Endothelial cell of umbilical vein (primary cell): ENCODE data around the gene RILPL1. TPM values are rescaled to one million over a fixed set of nuclear protein-coding genes. Genes with fewer than 3 reads are reported as not detected.
"Not testable (repeated sequence)": the region's sequence is repeated elsewhere in the genome, so short reads cannot be mapped to it uniquely, and the experiment has no call there.

ENCODE experiments used
- BruUV-seq: library from RNA; stranded (reverse); fragments of 400-500 nt; replicated peaks from 2 replicates; lab custom pipeline; 2021; lab: Mats Ljungman, UMichigan
- CTCF ChIA-PET: fragments of 300-600, 350-600 bp; sonication (Branson Sonifier 250); formaldehyde crosslinking; loops from one replicate; lab custom pipeline; 2021; ENCODE audit warnings: antibody characterized with exemption, inconsistent platforms; lab: Charles Lee
- POLR2A ChIA-PET: fragments of 300-600, 350-600 bp; sonication (Branson Sonifier 250); formaldehyde crosslinking; loops from one replicate; lab custom pipeline; 2021; ENCODE audit warnings: antibody characterized with exemption, inconsistent platforms; lab: Charles Lee
- DNase-seq: peaks from one replicate; pipeline ENCODE4 v3.0.0-alpha.2; 2011; ENCODE audit warnings: low read depth, low spot score
- FAIRE-seq: peaks from 2 replicates; lab custom pipeline; 2011; peaks lifted over from hg19 to GRCh38; lab: Jason Lieb, UNC
- H2AFZ ChIP-seq: 2 replicates; pipeline ENCODE4 v1.6.0; 2012; ENCODE audit warnings: low read depth, low read length, control low read depth, inconsistent platforms
- H3K27ac ChIP-seq: 2 replicates; pipeline ENCODE4 v1.5.1; 2011; ENCODE audit warnings: low read depth, mild to moderate bottlenecking, control low read depth, low read length, moderate library complexity; ENCODE audit not compliant: insufficient read depth
- H3K27me3 ChIP-seq, 2 experiments: 2 replicates each; pipeline versions ENCODE4 v1.6.0 to v1.6.1; 2011; ENCODE audit warnings: low read length in 2 of 2, mixed read lengths in 1 of 2; ENCODE audit not compliant: control insufficient read depth in 2 of 2, insufficient read depth in 2 of 2
- H3K36me3 ChIP-seq, 2 experiments: 2 replicates in 1 of 2; 3 replicates in 1 of 2; pipeline ENCODE4 v1.5.1; 2011; ENCODE audit warnings: low read length in 2 of 2, mild to moderate bottlenecking in 1 of 2, moderate library complexity in 1 of 2; ENCODE audit not compliant: control insufficient read depth in 2 of 2, insufficient read depth in 2 of 2; ENCODE audit errors: extremely low read depth in 1 of 2
- H3K4me1 ChIP-seq: 3 replicates; pipeline ENCODE4 v1.5.1; 2011; ENCODE audit warnings: mild to moderate bottlenecking, low read length; ENCODE audit not compliant: control insufficient read depth, insufficient read depth; ENCODE audit errors: extremely low read depth
- H3K4me2 ChIP-seq: 2 replicates; pipeline ENCODE4 v1.6.1; 2011; ENCODE audit warnings: low read length, control low read depth, mixed read lengths; ENCODE audit not compliant: insufficient read depth
- H3K4me3 ChIP-seq, 3 experiments: fragments of 200-600 bp in 1 of 3; sonication (generic), shearing (Covaris generic) in 1 of 3; replicated peaks in 1 of 3; 2 replicates each; pipeline ENCODE4 v1.5.1; 2011 to 2016; ENCODE audit warnings: control low read depth in 3 of 3, low read length in 3 of 3, mild to moderate bottlenecking in 2 of 3, inconsistent platforms in 1 of 3, low read depth in 1 of 3, moderate library complexity in 1 of 3; ENCODE audit not compliant: insufficient read depth in 1 of 3
- H3K79me2 ChIP-seq: 2 replicates; pipeline ENCODE4 v1.6.0; 2012; ENCODE audit warnings: low read length, inconsistent platforms; ENCODE audit not compliant: control insufficient read depth, insufficient read depth
- H3K9ac ChIP-seq: replicated peaks from 2 replicates; pipeline ENCODE3; 2011; ENCODE audit warnings: low read length, control low read depth; ENCODE audit not compliant: insufficient read depth; ENCODE audit errors: extremely low read depth
- H3K9me1 ChIP-seq: replicated peaks from 3 replicates; pipeline ENCODE4 v1.6.0; 2011; ENCODE audit warnings: mild to moderate bottlenecking, low read length; ENCODE audit not compliant: control insufficient read depth, insufficient read depth; ENCODE audit errors: extremely low read depth
- H3K9me3 ChIP-seq: replicated peaks from 2 replicates; pipeline ENCODE4 v1.5.1; 2012; ENCODE audit warnings: low read length, inconsistent platforms; ENCODE audit not compliant: control insufficient read depth, insufficient read depth
- H4K20me1 ChIP-seq: replicated peaks from 2 replicates; pipeline ENCODE3; 2011; ENCODE audit warnings: mild to moderate bottlenecking, low read length; ENCODE audit not compliant: control insufficient read depth, insufficient read depth; ENCODE audit errors: extremely low read depth
- CTCF ChIP-seq, 2 donors: IDR thresholded peaks; 1 replicate in 1 of 2; 2 replicates in 1 of 2; pipeline ENCODE4 v1.5.1; 2011; ENCODE audit warnings: low read length in 2 of 2, mild to moderate bottlenecking in 2 of 2, moderate library complexity in 2 of 2, control low read depth in 1 of 2, inconsistent platforms in 1 of 2, low read depth in 1 of 2; ENCODE audit not compliant: insufficient read depth in 1 of 2; ENCODE audit errors: extremely low read depth in 1 of 2
- EZH2 ChIP-seq: IDR thresholded peaks from 2 replicates; pipeline ENCODE4 v1.6.1; 2012; ENCODE audit warnings: borderline replicate concordance, low read depth, mild to moderate bottlenecking, moderate library complexity, low read length, inconsistent platforms; ENCODE audit not compliant: severe bottlenecking
- dilution Hi-C: fragments of 300-500 bp; cut with MboI; formaldehyde crosslinking; loops from one replicate; pipeline ENCODE4 v1.15.0; 2019; ENCODE audit warnings: low sequenced_read_pairs; ENCODE audit not compliant: extremely low pct_ligation_motif_present
- intact Hi-C: fragments of 100-400 bp; cut with micrococcal nuclease; formaldehyde crosslinking; loops from one replicate; pipeline ENCODE4 v1.10.0; 2022
- polyA plus RNA-seq, 4 experiments: library from polyadenylated mRNA; depleted of rRNA in 3 of 4; stranded (reverse) in 3 of 4; unstranded in 1 of 4; fragments of >200 nt; gene quantifications; 2 replicates each; pipeline versions ENCODE4 v1.2.1 to v1.2.3, GENCODE V29; 2011 to 2012; ENCODE audit warnings: missing spikeins in 1 of 4
- total RNA-seq: library from RNA; stranded (reverse); gene quantifications from 2 replicates; pipeline ENCODE4 v1.2.3, GENCODE V29; 2021

The RILPL1 gene
- total and polyA plus RNA-seq, 2 donors (not counting 3 experiments of a cell fraction or from before 2014, with no cell fraction given) = 30.4 to 34.3 TPM

GRCh38 chr12:123429101-123429500 is 104.4 kb downstream of the RILPL1 start:
- H3K4me3 ChIP-seq, H3K79me2 ChIP-seq, H3K9ac ChIP-seq, intact Hi-C loops, DNase-seq, H3K4me1 ChIP-seq, BruUV-seq, H4K20me1 ChIP-seq, H3K9me3 ChIP-seq, H3K36me3 ChIP-seq, H3K4me2 ChIP-seq, H3K9me1 ChIP-seq, FAIRE-seq, H3K27ac ChIP-seq, POLR2A ChIA-PET, H2AFZ ChIP-seq, H3K27me3 ChIP-seq, dilution Hi-C loops: not testable (repeated sequence)
- CTCF ChIA-PET = interaction anchor here (1.0 kb wide), 1 partner anchor 131 kb away, joined by 3 read pairs; no protein-coding TSS in a partner anchor

- Histone ChIP-seq H3K4me2 (no peak overlapping the region), H3K27ac (no peak overlapping the region), H3K9me1 (no peaks in the 10 kb centered on the region), H4K20me1 (no peaks in the 10 kb centered on the region), H3K4me3 (no peak overlapping the region), H3K9ac (no peak overlapping the region), H3K36me3 (peaks cover 0 to 2% of the 10 kb centered on the region in 2 experiments), H3K27me3 (no peaks in the 10 kb centered on the region), H3K9me3 (no peaks in the 10 kb centered on the region), H3K4me1 (peaks cover 5% of the 10 kb centered on the region), H2AFZ (no peak overlapping the region), H3K79me2 (no peaks in the 10 kb centered on the region)
- TF ChIP-seq EZH2 = no peak
- TF ChIP-seq CTCF (IDR thresholded peaks at IDR 0.05; ENCODE audit: extremely low read depth in 1 of 2, insufficient read depth in 1 of 2, low read depth in 1 of 2, low read length in 2 of 2) = no peak
- DNase-seq (no peak), FAIRE-seq (no peak)
- dilution Hi-C loops (no loop called here), intact Hi-C loops (no loop called here)
- POLR2A ChIA-PET = no interaction called here
- no TSS peak for BruUV-seq
- CTCF ChIA-PET = interaction anchor here (1.0 kb wide), 1 partner anchor 131 kb away, joined by 3 read pairs; no protein-coding TSS in a partner anchor
Observed at GRCh38 chr12:123428591-123428990, 104.9 kb downstream of the RILPL1 start.
